Lower leg skin (tissue), 3 donors: ENCODE results near the gene QRICH1.

Source experiments
- POLR2A ChIP-seq, 2 donors: fragments of 450-650 bp; IDR thresholded peaks; one replicate each; pipeline ENCODE4 v1.6.1; 2016 to 2017; ENCODE audit warnings: antibody characterized with exemption in 2 of 2, mild to moderate bottlenecking in 1 of 2, moderate library complexity in 1 of 2
- TF ChIP-seq, protein P1 (sequence below), 3 donors: fragments of 450-650 bp; IDR thresholded peaks; one replicate each; pipeline ENCODE4 v1.5.1; 2016; ENCODE audit warnings: antibody characterized with exemption in 3 of 3, mild to moderate bottlenecking in 3 of 3, moderate library complexity in 2 of 3

DNA sequence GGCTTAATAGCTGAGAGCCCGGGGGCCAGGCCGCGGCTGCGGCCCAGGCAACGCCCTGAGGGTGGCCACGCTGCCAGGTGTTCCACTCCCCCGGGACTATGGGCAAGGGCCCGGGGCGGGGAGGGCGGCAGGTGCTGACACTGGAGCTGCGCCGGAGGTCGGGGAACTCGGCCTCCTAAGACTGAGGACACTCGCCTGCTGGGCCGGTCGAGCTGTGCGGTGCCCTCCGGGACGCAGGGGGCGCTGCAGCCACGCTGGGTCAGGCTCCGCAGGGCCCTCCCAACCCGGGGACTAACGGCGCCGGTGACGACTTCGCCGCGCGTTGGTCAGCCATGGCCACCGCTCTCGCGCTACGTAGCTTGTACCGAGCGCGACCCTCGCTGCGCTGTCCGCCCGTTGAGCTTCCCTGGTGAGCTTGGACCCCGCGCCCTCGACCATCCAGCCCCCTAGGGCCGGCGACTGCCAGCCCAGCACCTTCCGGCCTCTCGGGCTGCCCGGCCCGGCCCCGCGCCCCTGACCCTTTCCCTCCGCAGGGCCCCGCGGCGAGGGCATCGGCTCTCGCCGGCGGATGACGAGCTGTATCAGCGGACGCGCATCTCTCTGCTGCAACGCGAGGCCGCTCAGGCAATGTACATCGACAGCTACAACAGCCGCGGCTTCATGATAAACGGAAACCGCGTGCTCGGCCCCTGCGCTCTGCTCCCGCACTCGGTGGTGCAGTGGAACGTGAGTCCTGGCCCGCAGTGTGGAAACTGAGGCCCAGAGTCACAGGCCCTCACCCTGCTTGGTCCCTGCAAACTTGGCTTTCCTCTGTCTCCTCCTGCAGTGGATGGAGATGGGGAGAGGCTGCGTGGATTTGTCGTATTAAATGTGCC is 71.8 kb downstream of the QRICH1 start, which contains the start of gene NDUFAF3:
- TF ChIP-seq, protein P1, sequence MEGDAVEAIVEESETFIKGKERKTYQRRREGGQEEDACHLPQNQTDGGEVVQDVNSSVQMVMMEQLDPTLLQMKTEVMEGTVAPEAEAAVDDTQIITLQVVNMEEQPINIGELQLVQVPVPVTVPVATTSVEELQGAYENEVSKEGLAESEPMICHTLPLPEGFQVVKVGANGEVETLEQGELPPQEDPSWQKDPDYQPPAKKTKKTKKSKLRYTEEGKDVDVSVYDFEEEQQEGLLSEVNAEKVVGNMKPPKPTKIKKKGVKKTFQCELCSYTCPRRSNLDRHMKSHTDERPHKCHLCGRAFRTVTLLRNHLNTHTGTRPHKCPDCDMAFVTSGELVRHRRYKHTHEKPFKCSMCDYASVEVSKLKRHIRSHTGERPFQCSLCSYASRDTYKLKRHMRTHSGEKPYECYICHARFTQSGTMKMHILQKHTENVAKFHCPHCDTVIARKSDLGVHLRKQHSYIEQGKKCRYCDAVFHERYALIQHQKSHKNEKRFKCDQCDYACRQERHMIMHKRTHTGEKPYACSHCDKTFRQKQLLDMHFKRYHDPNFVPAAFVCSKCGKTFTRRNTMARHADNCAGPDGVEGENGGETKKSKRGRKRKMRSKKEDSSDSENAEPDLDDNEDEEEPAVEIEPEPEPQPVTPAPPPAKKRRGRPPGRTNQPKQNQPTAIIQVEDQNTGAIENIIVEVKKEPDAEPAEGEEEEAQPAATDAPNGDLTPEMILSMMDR (IDR thresholded peaks at IDR 0.05): peak in 1 of 3 donors; percentile 87
- TF ChIP-seq POLR2A (IDR thresholded peaks at IDR 0.05): peak in 1 of 2 donors; percentile 81
